ENCODE measurements around the gene PCDHA2.
"Not testable (repeated sequence)": the region's sequence is repeated elsewhere in the genome, so short reads cannot be mapped to it uniquely, and the experiment has no call there.

PCDHA2 gene

DNA sequence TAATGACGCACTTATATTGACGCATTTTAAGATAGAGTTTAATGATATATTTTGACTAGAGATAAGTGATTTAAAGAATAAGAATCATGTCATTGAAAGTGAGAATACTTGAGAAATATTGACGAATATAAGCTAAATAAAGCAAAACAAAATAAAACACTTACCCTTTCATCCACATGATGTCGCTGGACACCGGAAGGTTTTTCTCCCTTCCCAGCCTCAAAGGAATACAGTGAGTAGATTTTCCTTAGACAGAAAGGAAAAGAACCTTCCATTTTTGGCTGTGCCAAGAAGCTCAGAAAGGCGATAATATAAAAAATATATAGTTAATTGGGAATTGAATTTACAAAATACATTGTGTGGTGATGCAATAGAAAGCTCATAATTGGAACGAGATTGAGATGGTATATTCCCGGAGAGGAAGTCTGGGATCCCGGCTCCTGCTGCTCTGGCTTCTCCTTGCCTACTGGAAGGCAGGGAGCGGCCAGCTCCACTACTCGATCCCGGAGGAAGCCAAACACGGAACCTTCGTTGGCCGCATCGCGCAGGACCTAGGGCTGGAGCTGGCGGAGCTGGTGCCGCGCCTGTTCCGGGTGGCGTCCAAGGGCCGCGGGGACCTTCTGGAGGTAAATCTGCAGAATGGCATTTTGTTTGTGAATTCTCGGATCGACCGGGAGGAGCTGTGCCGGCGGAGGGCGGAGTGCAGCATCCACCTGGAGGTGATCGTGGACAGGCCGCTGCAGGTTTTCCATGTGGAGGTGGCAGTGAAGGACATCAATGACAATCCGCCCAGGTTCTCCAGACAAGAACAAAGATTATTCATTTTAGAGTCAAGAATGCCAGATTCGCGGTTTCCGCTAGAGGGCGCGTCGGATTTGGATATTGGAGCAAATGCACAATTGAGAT, 27.0 kb downstream of the PCDHA2 start, which contains the start of gene PCDHA5:
Gene PCDHA5 (plus strand): TSS at position 239 of the 906 bp plus-strand sequence.
- Histone ChIP-seq H3K27ac (ENCODE audit: low read depth, low read length) (no peak within 1 kb of the TSS), H3K9me3 (ENCODE audit: control insufficient read depth, insufficient read depth, low read depth, low read length) (peaks cover 5% of the 10 kb centered on the region; the same call in 1 of the 2 replicates), H3K9ac (ENCODE audit: low read length) (no peak within 1 kb of the TSS), H3K27me3 (ENCODE audit: control insufficient read depth, insufficient read depth, low read length) (no peaks in the 10 kb centered on the region), H3K4me3 (ENCODE audit: low read depth, low read length) (peak within 1 kb of the TSS; percentile 38; the same call in 1 of the 2 replicates), H3K36me3 (ENCODE audit: control insufficient read depth, insufficient read depth, low read length) (no peaks in the 10 kb centered on the region), H3K4me1 (ENCODE audit: control insufficient read depth, insufficient read depth, low read length) (no peaks in the 10 kb centered on the region)

GRCh38 chr5:140822281-140822629, 27.6 kb downstream of the PCDHA2 start:
- H3K4me1 ChIP-seq (ENCODE audit: control insufficient read depth, insufficient read depth, low read length): no peaks in the 10 kb centered on the region
- peaks cover 5% of the 10 kb centered on the region; the same call in 1 of the 2 replicates for H3K9me3 ChIP-seq (ENCODE audit: control insufficient read depth, insufficient read depth, low read depth, low read length)
- H3K36me3 ChIP-seq (ENCODE audit: control insufficient read depth, insufficient read depth, low read length): no peaks in the 10 kb centered on the region
- H3K27me3 ChIP-seq (ENCODE audit: control insufficient read depth, insufficient read depth, low read length): no peaks in the 10 kb centered on the region
- no peak overlapping the region for H3K4me3 ChIP-seq (ENCODE audit: low read depth, low read length)
- no peak overlapping the region for H3K9ac ChIP-seq (ENCODE audit: low read length)
- H3K27ac ChIP-seq (ENCODE audit: low read depth, low read length): no peak overlapping the region

DNA sequence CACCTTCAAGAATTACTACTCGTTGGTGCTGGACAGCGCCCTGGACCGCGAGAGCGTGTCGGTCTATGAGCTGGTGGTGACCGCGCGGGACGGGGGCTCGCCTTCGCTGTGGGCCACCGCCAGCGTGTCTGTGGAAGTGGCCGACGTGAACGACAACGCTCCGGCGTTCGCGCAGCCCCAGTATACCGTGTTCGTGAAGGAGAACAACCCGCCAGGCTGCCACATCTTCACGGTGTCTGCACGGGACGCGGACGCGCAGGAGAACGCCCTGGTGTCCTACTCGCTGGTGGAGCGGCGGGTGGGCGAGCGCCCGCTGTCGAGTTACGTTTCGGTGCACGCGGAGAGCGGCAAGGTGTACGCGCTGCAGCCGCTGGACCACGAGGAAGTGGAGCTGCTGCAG, 28.3 kb downstream of the PCDHA2 start:
- not testable (repeated sequence) for H3K27me3 ChIP-seq (ENCODE audit: control insufficient read depth, insufficient read depth, low read length); H3K9ac ChIP-seq (ENCODE audit: low read length); H3K36me3 ChIP-seq (ENCODE audit: control insufficient read depth, insufficient read depth, low read length); H3K4me1 ChIP-seq (ENCODE audit: control insufficient read depth, insufficient read depth, low read length); H3K27ac ChIP-seq (ENCODE audit: low read depth, low read length); H3K4me3 ChIP-seq (ENCODE audit: low read depth, low read length); H3K9me3 ChIP-seq (ENCODE audit: control insufficient read depth, insufficient read depth, low read depth, low read length)

DNA sequence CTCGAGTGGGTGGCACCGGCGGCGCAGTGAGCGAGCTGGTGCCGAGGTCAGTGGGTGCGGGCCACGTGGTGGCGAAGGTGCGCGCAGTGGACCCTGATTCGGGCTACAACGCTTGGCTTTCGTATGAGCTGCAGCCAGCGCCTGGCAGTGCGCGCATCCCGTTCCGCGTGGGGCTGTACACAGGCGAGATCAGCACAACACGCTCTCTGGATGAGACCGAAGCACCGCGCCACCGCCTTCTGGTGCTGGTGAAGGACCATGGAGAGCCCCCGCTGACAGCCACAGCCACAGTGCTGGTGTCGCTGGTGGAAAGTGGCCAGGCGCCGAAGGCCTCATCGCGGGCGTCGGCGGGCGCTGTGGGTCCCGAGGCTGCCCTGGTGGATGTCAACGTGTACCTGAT, 28.8 kb downstream of the PCDHA2 start:
- H3K9me3 ChIP-seq (ENCODE audit: control insufficient read depth, insufficient read depth, low read depth, low read length): peaks cover 5% of the 10 kb centered on the region; the same call in 1 of the 2 replicates
- H3K4me3 ChIP-seq (ENCODE audit: low read depth, low read length): no peak overlapping the region
- H3K36me3 ChIP-seq (ENCODE audit: control insufficient read depth, insufficient read depth, low read length): no peaks in the 10 kb centered on the region
- H3K27ac ChIP-seq (ENCODE audit: low read depth, low read length): no peak overlapping the region
- H3K4me1 ChIP-seq (ENCODE audit: control insufficient read depth, insufficient read depth, low read length): no peaks in the 10 kb centered on the region
- H3K27me3 ChIP-seq (ENCODE audit: control insufficient read depth, insufficient read depth, low read length): no peaks in the 10 kb centered on the region
- H3K9ac ChIP-seq (ENCODE audit: low read length): no peak overlapping the region

GRCh38 chr5:140827704-140828361, 33.2 kb downstream of the PCDHA2 start, which contains the start of gene PCDHA6:
Gene PCDHA6, plus strand, starts transcription at chr5:140827960. Its CDS starts 132 bp downstream, at chr5:140828092.
- H3K27me3 ChIP-seq (ENCODE audit: control insufficient read depth, insufficient read depth, low read length): no peaks in the 10 kb centered on the region
- H3K4me3 ChIP-seq (ENCODE audit: low read depth, low read length): peak within 1 kb of the TSS; percentile 31; the same call in 1 of the 2 replicates
- H3K9me3 ChIP-seq (ENCODE audit: control insufficient read depth, insufficient read depth, low read depth, low read length): peaks cover 5% of the 10 kb centered on the region; the same call in 1 of the 2 replicates
- H3K9ac ChIP-seq (ENCODE audit: low read length): no peak within 1 kb of the TSS
- no peaks in the 10 kb centered on the region for H3K4me1 ChIP-seq (ENCODE audit: control insufficient read depth, insufficient read depth, low read length)
- no peak within 1 kb of the TSS for H3K27ac ChIP-seq (ENCODE audit: low read depth, low read length)
- H3K36me3 ChIP-seq (ENCODE audit: control insufficient read depth, insufficient read depth, low read length): no peaks in the 10 kb centered on the region

- H3K36me3 ChIP-seq (ENCODE audit: control insufficient read depth, insufficient read depth, low read length): no peaks in the 10 kb centered on the region
- H3K9ac ChIP-seq (ENCODE audit: low read length): no peak overlapping the region
- H3K27ac ChIP-seq (ENCODE audit: low read depth, low read length): no peak overlapping the region
- peaks cover 5% of the 10 kb centered on the region; the same call in 1 of the 2 replicates for H3K9me3 ChIP-seq (ENCODE audit: control insufficient read depth, insufficient read depth, low read depth, low read length)
- H3K4me3 ChIP-seq (ENCODE audit: low read depth, low read length): no peak overlapping the region; the same call in 1 of the 2 replicates
- no peaks in the 10 kb centered on the region for H3K27me3 ChIP-seq (ENCODE audit: control insufficient read depth, insufficient read depth, low read length)
- no peaks in the 10 kb centered on the region for H3K4me1 ChIP-seq (ENCODE audit: control insufficient read depth, insufficient read depth, low read length)
Observed at GRCh38 chr5:140828362-140828737, 33.7 kb downstream of the PCDHA2 start.

- H3K4me1 ChIP-seq (ENCODE audit: control insufficient read depth, insufficient read depth, low read length); H3K9ac ChIP-seq (ENCODE audit: low read length); H3K27ac ChIP-seq (ENCODE audit: low read depth, low read length); H3K27me3 ChIP-seq (ENCODE audit: control insufficient read depth, insufficient read depth, low read length); H3K9me3 ChIP-seq (ENCODE audit: control insufficient read depth, insufficient read depth, low read depth, low read length); H3K36me3 ChIP-seq (ENCODE audit: control insufficient read depth, insufficient read depth, low read length); H3K4me3 ChIP-seq (ENCODE audit: low read depth, low read length): not testable (repeated sequence)
Observed at GRCh38 chr5:140829511-140830501, 35.2 kb downstream of the PCDHA2 start.

DNA sequence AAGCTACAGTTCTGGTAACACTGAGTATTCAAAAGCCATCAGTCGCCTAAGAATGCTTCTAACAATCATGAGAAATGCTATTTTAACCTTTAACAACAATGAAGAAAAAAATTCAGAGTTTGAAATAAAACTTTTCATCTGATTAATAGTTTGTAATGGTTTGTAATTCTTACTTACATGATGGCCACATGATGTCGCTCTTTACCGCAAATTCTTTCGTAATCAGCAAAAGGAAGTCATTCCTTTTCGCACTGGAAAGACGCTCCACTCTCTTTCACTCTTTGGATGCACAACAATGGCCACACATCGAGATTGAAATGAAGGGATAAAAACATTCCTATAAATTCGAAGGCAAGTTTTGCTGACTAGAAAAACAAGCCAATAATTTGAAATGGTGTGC, 39.3 kb downstream of the PCDHA2 start, which contains the start of gene PCDHA7:
Gene PCDHA7 (plus strand): TSS at position 277 of the 400 bp plus-strand sequence. CDS start 115 bp downstream, at position 392.
- Histone ChIP-seq H3K9ac (ENCODE audit: low read length) (no peak within 1 kb of the TSS), H3K4me1 (ENCODE audit: control insufficient read depth, insufficient read depth, low read length) (no peaks in the 10 kb centered on the region), H3K27ac (ENCODE audit: low read depth, low read length) (no peak within 1 kb of the TSS), H3K27me3 (ENCODE audit: control insufficient read depth, insufficient read depth, low read length) (no peaks in the 10 kb centered on the region), H3K4me3 (ENCODE audit: low read depth, low read length) (peak within 1 kb of the TSS; percentile 41; the same call in 1 of the 2 replicates), H3K9me3 (ENCODE audit: control insufficient read depth, insufficient read depth, low read depth, low read length) (peaks cover 7% of the 10 kb centered on the region), H3K36me3 (ENCODE audit: control insufficient read depth, insufficient read depth, low read length) (peaks cover 3% of the 10 kb centered on the region; the same call in 1 of the 2 replicates)

DNA sequence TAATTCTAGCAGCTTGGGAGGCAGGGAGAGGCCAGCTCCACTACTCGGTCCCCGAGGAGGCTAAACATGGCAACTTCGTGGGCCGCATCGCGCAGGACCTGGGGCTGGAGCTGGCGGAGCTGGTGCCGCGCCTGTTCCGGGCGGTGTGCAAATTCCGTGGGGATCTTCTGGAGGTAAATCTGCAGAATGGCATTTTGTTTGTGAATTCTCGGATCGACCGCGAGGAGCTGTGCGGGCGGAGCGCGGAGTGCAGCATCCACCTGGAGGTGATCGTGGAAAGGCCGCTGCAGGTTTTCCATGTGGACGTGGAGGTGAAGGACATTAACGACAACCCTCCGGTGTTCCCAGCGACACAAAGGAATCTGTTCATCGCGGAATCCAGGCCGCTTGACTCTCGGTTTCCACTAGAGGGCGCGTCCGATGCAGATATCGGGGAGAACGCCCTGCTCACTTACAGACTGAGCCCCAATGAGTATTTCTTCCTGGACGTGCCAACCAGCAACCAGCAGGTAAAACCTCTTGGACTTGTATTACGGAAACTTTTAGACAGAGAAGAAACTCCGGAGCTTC, 39.9 kb downstream of the PCDHA2 start:
- H3K4me1 ChIP-seq (ENCODE audit: control insufficient read depth, insufficient read depth, low read length); H3K9ac ChIP-seq (ENCODE audit: low read length); H3K27me3 ChIP-seq (ENCODE audit: control insufficient read depth, insufficient read depth, low read length); H3K36me3 ChIP-seq (ENCODE audit: control insufficient read depth, insufficient read depth, low read length); H3K9me3 ChIP-seq (ENCODE audit: control insufficient read depth, insufficient read depth, low read depth, low read length); H3K27ac ChIP-seq (ENCODE audit: low read depth, low read length): not testable (repeated sequence)
- peak overlapping the region; percentile 41; the same call in 1 of the 2 replicates for H3K4me3 ChIP-seq (ENCODE audit: low read depth, low read length)
